Stimulated activated naive CD8-positive, alpha-beta T cell treated with anti-CD3 and anti-CD28 coated beads, Interleukin-15, Interleukin-2, amounts not matched to agents 100 U/mL and 50 U/mL, for 24 hours (primary cell): ENCODE data around the gene PSME3.
"Not testable (repeated sequence)": the region's sequence is repeated elsewhere in the genome, so short reads cannot be mapped to it uniquely, and the experiment has no call there.

Experiments used
- ATAC-seq: fragments of 150-1000 bp; cut with Tn5 transposase; one replicate; pipeline ENCODE4 v1.10.0; 2021
- DNase-seq: peaks from one replicate; pipeline ENCODE4 v3.0.0; 2021

PSME3 gene

DNA sequence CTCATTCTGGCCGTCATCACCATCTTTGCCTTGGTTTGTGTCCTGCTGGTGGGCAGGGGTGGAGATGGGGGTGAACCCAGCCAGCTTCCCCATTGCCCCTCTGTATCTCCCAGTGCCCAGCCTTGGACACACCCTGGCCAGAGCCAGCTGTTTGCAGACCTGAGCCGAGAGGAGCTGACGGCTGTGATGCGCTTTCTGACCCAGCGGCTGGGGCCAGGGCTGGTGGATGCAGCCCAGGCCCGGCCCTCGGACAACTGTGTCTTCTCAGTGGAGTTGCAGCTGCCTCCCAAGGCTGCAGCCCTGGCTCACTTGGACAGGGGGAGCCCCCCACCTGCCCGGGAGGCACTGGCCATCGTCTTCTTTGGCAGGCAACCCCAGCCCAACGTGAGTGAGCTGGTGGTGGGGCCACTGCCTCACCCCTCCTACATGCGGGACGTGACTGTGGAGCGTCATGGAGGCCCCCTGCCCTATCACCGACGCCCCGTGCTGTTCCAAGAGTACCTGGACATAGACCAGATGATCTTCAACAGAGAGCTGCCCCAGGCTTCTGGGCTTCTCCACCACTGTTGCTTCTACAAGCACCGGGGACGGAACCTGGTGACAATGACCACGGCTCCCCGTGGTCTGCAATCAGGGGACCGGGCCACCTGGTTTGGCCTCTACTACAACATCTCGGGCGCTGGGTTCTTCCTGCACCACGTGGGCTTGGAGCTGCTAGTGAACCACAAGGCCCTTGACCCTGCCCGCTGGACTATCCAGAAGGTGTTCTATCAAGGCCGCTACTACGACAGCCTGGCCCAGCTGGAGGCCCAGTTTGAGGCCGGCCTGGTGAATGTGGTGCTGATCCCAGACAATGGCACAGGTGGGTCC is 18.4 kb downstream of the PSME3 start:
- not testable (repeated sequence) for DNase-seq, ATAC-seq

DNA sequence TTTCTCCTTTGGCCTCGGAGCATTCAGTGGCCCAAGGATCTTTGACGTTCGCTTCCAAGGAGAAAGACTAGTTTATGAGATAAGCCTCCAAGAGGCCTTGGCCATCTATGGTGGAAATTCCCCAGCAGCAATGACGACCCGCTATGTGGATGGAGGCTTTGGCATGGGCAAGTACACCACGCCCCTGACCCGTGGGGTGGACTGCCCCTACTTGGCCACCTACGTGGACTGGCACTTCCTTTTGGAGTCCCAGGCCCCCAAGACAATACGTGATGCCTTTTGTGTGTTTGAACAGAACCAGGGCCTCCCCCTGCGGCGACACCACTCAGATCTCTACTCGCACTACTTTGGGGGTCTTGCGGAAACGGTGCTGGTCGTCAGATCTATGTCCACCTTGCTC is 19.2 kb downstream of the PSME3 start:
- DNase-seq (no peak), ATAC-seq (no peak)

DNA sequence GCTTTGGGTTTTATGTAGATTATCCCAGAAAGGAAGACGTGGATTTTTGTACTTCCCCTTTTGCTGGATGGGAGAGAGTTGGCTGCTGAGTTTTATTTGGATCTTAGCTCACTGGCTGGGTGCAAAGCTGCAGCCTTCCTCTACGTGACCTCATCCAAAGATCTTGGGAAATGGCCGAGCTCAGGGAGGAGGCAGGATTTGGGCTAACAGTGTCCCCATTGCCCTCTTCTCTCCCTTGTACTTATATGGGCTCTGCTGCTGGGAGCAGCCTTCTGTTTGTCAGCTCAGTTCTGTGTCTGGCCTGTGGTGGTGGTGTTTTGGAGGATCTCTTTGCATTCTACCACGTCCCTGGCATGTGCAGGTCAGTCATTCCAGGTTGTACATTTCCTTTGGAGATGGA is 19.8 kb downstream of the PSME3 start:
- DNase-seq: no peak
- ATAC-seq: no peak

DNA sequence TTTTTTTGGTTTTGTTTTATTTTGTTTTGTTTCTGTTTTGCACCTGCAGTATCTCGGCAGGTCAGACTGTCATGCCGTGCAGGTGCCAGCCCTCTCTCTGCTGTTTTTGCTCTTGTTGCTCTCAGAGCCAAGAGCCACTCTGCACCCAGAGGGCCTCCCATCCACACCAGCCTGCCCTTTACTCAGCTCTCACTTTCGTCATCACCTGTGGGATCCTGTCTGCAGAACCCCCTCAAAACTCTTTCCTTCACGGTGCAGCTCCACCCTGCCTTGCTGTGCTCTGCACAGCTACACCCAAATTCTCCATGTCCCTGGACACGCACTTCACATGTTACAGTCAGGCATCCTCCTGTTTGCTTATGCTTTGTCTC is 20.4 kb downstream of the PSME3 start:
- DNase-seq: no peak
- ATAC-seq: no peak

DNA sequence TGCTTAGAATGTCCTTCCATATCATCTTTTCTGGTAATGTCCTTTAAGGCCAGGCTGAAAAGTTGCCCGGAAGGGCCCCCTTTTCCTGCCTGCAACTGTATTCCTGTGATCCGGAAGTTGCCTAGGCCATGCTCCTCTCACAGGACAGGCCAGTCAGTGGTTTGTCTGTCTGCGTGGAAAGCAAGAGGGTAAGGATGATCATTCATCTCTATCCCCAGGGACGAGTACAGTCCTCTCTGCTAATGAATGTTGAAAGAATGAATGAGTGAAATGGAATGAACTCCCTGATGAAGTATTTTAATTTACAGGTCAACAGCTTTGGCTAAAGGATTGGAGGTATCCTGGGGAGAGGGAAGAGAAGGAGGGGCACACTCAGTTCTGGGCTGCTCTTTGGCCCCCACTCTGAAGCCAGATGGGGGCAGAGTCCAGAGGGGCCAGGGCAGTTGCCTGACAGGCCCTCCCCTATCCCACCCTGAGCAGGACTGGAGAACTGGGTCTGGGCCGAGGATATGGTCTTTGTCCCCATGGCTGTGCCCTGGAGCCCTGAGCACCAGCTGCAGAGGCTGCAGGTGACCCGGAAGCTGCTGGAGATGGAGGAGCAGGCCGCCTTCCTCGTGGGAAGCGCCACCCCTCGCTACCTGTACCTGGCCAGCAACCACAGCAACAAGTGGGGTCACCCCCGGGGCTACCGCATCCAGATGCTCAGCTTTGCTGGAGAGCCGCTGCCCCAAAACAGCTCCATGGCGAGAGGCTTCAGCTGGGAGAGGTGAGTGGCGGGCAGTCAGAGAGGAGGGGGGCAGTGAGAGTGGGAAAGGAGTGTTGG is 21.0 kb downstream of the PSME3 start:
- DNase-seq (no peak), ATAC-seq (no peak)

DNA sequence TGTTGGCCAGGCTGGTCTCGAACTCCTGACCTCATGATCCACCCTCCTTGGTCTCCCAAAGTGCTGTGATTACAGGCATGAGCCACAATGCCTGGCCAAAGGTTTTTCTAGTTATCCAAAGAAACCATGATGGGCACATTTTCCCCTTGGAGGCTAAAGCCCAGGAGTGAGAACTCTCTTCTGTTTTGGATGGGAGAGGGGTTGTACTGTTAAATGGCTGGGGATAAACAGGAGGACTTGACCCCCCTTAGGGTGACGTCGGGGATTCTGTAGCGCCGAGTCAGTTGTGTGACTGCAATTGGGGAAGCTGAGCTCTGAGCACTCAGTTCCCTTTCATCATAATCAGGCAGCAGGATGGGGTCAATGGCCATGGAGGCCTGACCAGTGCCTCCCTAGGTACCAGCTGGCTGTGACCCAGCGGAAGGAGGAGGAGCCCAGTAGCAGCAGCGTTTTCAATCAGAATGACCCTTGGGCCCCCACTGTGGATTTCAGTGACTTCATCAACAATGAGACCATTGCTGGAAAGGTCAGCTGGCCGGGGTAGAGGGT is 21.9 kb downstream of the PSME3 start:
- DNase-seq: no peak
- no peak for ATAC-seq

DNA sequence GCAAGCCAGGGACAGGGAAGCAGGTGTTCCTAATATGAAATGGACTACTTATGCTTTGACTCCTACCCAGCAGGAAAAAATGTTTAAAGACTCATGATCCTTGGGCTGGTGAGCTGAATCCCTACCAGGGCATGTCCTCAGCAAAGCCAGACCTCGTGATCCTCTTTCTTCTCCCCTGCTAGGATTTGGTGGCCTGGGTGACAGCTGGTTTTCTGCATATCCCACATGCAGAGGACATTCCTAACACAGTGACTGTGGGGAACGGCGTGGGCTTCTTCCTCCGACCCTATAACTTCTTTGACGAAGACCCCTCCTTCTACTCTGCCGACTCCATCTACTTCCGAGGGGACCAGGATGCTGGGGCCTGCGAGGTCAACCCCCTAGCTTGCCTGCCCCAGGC is 22.9 kb downstream of the PSME3 start:
- ATAC-seq, DNase-seq: not testable (repeated sequence)

DNA sequence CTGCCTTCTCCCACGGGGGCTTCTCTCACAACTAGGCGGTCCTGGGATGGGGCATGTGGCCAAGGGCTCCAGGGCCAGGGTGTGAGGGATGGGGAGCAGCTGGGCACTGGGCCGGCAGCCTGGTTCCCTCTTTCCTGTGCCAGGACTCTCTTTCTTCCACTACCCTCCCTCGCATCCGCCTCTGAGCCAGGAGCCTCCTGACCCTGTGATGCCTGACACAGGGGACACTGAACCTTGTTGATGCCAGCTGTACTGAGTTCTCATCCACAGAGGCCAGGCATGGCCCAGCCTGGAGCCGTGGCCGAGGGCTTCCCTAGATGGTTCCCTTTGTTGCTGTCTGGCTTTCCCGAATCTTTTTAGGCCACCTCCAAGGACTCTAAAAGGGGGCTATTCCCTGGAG is 23.3 kb downstream of the PSME3 start:
- not testable (repeated sequence) for ATAC-seq, DNase-seq

DNA sequence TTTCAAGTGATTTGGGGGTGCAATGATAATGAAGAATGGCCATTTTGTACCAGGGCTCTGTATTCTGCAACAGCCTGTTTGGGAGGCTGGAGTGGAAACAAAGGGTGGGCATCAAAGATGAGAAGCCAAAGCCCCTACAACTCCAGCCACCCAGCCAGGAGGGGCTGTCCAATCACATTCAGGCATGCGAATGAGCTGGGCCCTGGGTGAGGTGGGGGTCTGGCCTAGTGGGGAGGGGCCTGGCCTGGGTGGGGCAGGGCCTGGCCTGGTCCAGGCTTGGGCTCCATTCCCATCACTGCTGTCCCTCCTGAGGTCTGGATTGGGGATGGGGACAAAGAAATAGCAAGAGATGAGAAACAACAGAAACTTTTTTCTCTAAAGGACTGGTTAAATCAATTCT is 24.2 kb downstream of the PSME3 start:
- ATAC-seq (no peak), DNase-seq (no peak)

DNA sequence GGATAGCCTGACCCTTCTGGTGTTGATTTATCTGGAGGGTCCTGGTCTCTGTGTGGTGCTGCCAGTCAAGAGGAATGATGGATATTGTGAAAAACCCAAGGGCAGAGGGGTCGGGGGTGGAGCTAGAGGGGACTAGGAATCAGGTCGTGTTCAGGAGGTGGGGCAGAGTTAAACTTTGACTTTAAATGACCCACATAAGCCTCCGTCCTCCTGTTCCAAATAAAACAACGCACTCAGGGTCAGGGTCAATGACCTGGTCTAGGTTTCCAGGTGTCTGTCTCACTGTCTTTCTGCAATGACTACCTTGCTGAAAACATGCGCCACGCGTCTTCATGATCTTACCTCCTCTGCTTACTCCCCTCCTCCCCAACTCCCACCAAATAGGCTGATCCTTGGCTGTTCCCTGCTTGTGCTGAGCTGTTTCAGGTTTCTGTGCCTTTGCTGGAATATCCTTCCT is 32.5 kb downstream of the PSME3 start:
- DNase-seq (no peak), ATAC-seq (no peak)

DNA sequence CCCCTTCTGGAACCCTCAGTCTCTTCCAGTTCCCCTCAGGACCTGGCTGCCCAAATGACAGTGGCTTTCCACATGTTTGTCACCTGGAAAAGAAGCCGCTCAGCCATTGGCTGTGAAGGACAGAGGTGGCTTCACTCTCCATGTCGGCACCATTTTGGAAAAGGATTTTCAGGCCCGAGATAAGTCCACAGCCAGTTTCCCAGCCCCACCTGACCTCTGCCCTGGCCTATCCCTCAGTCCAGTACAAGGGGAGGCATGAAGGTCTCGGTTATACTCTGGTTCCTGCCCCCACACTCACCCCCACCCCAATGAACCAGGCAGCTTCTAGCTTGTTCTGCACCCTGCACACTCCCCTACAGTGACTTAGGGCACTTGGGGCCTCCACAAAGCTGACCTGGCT is 33.0 kb downstream of the PSME3 start:
- no peak for ATAC-seq
- DNase-seq: no peak

DNA sequence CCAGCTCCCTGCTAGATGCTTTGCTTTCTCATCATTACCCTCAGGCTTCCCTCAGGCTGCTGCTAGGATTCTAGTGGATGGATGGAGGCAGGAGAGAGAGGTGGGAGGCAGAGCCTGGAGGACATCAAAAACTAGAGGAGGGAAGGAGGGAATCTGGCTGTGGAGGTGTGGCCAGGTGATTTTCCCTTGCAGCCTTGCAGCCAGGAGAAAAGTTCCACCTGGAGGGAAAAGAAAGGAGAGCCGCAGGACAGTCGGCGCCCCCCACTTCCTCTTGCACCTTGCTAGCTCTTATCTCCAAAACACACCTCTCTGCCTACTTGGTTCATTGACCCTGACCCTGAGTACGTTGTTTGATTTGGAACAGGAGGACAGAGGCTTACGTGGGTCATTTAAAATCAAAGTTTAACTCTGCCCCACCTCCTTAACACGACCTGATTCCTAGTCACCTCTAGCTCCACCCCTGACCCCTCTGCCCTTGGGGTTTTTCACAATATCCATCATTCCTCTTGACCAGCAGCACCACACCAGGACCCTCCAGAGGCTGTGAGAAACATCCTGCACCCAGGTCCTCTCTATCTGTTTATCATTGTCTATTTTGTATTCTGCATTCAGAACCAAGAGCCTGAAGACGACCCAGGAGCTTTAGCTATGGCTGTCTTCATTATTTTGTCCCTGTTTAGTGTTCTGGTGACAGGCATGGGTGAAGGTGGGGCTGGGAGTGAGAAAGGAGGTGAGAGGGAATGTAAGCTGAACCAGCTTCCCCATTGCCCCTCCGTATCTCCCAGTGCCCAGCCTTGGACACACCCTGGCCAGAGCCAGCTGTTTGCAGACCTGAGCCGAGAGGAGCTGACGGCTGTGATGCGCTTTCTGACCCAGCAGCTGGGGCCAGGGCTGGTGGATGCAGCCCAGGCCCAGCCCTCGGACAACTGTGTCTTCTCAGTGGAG is 33.7 kb downstream of the PSME3 start:
- ATAC-seq (no peak), DNase-seq (no peak)

DNA sequence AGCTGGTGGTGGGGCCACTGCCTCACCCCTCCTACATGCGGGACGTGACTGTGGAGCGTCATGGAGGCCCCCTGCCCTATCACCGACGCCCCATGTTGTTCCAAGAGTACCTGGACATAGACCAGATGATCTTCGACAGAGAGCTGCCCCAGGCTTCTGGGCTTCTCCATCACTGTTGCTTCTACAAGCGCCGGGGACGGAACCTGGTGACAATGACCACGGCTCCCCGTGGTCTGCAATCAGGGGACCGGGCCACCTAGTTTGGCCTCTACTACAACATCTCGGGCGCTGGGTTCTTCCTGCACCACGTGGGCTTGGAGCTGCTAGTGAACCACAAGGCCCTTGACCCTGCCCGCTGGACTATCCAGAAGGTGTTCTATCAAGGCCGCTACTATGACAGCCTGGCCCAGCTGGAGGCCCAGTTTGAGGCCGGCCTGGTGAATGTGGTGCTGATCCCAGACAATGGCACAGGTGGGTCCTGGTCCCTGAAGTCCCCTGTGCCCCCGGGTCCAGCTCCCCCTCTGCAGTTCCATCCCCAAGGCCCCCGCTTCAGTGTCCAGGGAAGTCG is 34.6 kb downstream of the PSME3 start:
- not testable (repeated sequence) for ATAC-seq, DNase-seq

DNA sequence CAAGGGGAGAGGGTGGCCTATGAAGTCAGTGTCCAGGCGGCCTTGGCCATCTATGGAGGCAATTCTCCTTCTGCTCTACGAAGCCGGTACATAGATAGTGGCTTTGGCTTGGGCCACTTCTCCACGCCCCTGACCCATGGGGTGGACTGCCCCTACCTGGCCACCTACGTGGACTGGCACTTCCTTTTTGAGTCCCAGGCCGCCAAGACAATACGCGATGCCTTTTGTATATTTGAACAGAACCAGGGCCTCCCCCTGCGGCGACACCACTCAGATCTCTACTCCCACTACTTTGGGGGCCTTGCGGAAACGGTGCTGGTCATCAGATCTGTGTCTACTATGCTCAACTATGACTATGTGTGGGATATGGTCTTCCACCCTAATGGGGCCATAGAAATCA is 35.1 kb downstream of the PSME3 start:
- no peak for ATAC-seq
- no peak for DNase-seq

DNA sequence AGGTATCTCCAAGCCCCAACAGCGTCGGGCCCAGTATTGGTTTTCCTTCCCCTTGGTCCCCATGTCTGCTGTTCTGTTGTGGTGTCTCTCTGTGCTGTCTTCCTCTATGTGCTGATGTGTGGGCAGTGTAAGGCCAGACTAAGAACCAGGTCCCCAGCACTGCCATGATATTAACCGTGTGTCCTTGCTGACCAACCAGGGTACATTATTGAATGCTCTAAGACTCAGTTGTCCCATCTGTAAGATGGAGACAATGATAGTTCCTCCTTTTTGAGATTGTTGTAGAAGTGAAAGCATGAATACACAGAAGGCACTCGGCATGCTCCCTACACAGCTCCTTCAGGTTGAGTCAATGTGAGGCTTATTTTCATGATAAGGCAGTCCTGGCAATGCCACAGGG is 38.5 kb downstream of the PSME3 start:
- ATAC-seq (no peak), DNase-seq (no peak)

DNA sequence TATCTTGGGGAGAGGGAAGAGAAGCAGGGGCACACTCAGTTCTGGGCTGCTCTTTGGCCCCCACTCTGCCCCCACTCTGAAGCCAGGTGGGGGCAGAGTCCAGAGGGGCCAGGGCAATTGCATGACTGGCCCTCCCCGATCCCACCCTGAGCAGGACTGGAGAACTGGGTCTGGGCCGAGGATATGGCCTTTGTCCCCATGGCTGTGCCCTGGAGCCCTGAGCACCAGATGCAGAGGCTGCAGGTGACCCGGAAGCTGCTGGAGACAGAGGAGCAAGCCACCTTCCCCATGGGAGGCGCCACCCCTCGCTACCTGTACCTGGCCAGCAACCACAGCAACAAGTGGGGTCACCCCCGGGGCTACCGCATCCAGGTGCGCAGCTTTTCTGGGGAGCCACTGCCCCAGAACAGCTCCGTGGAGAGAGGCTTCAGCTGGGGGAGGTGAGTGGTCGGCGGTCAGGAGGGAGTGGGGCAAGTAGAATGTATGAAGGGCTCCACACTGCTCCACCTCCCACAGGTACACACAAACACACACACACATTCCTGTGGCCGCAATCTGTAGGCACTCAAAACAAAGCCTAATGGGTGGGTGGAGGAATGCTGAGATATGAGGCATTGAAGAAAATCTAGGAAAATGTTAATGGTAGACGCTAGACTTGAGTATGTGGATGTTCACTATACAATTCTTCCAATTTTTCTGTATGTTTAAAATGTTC is 39.2 kb downstream of the PSME3 start:
- ATAC-seq (no peak), DNase-seq (no peak)

DNA sequence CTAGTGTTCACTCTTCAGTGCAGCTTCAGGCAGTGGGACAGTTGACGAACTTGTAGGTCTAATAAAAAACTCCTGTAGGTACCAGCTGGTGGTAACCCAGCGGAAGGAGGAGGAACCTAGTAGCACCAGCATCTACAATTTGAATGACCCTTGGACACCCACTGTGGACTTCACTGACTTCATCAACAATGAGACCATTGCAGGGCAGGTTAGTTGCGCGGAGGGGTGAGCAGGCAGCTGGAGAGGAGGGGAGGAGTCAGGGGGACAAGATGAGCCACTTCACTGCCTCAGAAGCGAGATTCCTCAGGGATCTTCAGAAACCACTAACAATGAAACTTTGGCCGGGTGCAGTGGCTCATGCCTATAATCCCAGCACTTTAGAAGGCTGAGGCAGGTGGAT is 40.1 kb downstream of the PSME3 start:
- DNase-seq (no peak), ATAC-seq (no peak)

DNA sequence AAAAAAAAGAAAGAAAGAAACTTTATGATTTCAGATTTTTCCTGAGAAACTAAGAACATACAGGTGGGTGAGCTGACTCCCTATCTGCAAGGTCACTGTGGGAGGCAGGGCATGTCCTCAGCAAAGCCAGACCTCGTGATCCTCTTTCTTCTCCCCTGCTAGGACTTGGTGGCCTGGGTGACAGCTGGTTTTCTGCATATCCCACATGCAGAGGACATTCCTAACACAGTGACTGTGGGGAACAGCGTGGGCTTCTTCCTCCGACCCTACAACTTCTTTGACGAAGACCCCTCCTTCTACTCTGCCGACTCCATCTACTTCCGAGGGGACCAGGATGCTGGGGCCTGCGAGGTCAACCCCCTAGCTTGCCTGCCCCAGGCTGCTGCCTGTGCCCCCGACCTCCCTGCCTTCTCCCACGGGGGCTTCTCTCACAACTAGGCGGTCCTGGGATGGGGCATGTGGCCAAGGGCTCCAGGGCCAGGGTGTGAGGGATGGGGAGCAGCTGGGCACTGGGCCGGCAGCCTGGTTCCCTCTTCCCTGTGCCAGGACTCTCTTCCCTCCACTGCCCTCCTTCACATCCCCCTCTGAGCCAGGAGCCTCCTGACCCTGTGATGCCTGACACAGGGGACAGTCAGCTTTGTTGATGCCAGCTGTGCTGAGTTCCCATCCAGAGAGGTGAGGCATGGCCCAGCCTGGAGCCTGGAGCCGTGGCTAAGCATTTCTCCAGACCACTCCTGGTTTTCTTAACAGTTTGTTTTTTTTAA is 40.9 kb downstream of the PSME3 start:
- ATAC-seq, DNase-seq: not testable (repeated sequence)

DNA sequence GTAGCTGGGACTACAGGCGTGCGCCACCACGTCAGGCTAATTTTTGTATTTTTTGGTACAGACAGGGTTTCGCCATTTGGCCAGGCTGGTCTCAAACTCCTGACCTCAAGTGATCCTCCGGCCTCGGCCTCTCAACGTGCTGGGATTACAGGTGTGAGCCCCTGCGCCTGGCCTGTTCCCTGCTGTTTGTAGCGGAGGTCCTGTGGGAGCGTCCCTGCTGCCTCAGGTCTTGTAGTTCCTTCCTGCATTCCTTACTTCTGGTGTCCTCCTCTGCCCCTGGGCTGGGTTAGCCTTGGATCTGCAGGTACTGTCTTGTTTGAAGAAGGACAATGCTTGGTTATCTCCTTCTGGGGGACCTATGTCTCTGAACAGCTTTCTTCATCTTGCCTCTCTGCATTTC is 43.8 kb downstream of the PSME3 start:
- ATAC-seq (no peak), DNase-seq (no peak)
